Activated T-helper 2 cell treated with anti-CD3 and anti-CD28 coated beads, Interferon-gamma antibody, Interleukin-2, Interleukin-4, amounts not matched to agents 10 μg/mL and 5 μg/mL and 100 μg/mL, durations not matched to agents 14 hours and 24 hours and 36 hours (primary cell): ENCODE results near the gene BCAR3. TPM values are rescaled to one million over a fixed set of nuclear protein-coding genes. Genes with fewer than 3 reads are reported as not detected.

ENCODE experiments used
- DNase-seq: peaks from one replicate; pipeline ENCODE4 v3.0.0; 2021; ENCODE audit warnings: low spot score
- H3K27ac Mint-ChIP-seq: one replicate; pipeline ENCODE4 v1.8.0; 2021; ENCODE audit warnings: mixed read lengths
- H3K27me3 Mint-ChIP-seq: one replicate; pipeline ENCODE4 v1.8.0; 2021; ENCODE audit warnings: low read depth, mixed read lengths
- H3K36me3 Mint-ChIP-seq: one replicate; pipeline ENCODE4 v1.8.0; 2021; ENCODE audit warnings: low read depth, mixed read lengths
- H3K4me1 Mint-ChIP-seq: one replicate; pipeline ENCODE4 v1.8.0; 2021; ENCODE audit warnings: low read depth, mixed read lengths
- H3K4me3 Mint-ChIP-seq: one replicate; pipeline ENCODE4 v1.8.0; 2021; ENCODE audit warnings: low read depth, mild to moderate bottlenecking, moderate library complexity, mixed read lengths
- H3K9me3 Mint-ChIP-seq: one replicate; pipeline ENCODE4 v1.8.0; 2021; ENCODE audit warnings: mixed read lengths
- intact Hi-C: fragments of 100-400 bp; cut with micrococcal nuclease; formaldehyde crosslinking; loops from one replicate; pipeline ENCODE4 v1.15.1; 2023
- total RNA-seq: library from RNA; stranded (reverse); gene quantifications from 2 replicates; pipeline ENCODE4 v1.2.3, GENCODE V29; 2022

Gene BCAR3
- total RNA-seq, 1 donor from 2014 or later, result 9.4 TPM

- Mint-ChIP-seq H3K9me3 (no peaks in the 10 kb centered on the region), H3K27ac (no peak overlapping the region), H3K27me3 (peaks cover 32% of the 10 kb centered on the region), H3K4me3 (no peak overlapping the region), H3K4me1 (no peaks in the 10 kb centered on the region), H3K36me3 (no peaks in the 10 kb centered on the region)
- intact Hi-C loops, result no loop called here
- DNase-seq, result no peak
Observed at GRCh38 chr1:93525431-93525830, 156.2 kb downstream of the BCAR3 start.

GRCh38 chr1:93522721-93523120 is 158.9 kb downstream of the BCAR3 start:
- no peak for DNase-seq
- H3K27me3 Mint-ChIP-seq, result peaks cover 28% of the 10 kb centered on the region
- H3K36me3 Mint-ChIP-seq, result no peaks in the 10 kb centered on the region
- no peak overlapping the region for H3K27ac Mint-ChIP-seq
- H3K4me1 Mint-ChIP-seq, result no peaks in the 10 kb centered on the region
- intact Hi-C loops, result no loop called here
- no peak overlapping the region for H3K4me3 Mint-ChIP-seq
- no peaks in the 10 kb centered on the region for H3K9me3 Mint-ChIP-seq

- Mint-ChIP-seq H3K36me3 (no peaks in the 10 kb centered on the region), H3K4me3 (no peak overlapping the region), H3K27me3 (peaks cover 36% of the 10 kb centered on the region), H3K9me3 (no peaks in the 10 kb centered on the region), H3K27ac (no peak overlapping the region), H3K4me1 (no peaks in the 10 kb centered on the region)
- no peak for DNase-seq
- intact Hi-C loops, result no loop called here
Observed at GRCh38 chr1:93521618-93522017, 160.0 kb downstream of the BCAR3 start.

DNA sequence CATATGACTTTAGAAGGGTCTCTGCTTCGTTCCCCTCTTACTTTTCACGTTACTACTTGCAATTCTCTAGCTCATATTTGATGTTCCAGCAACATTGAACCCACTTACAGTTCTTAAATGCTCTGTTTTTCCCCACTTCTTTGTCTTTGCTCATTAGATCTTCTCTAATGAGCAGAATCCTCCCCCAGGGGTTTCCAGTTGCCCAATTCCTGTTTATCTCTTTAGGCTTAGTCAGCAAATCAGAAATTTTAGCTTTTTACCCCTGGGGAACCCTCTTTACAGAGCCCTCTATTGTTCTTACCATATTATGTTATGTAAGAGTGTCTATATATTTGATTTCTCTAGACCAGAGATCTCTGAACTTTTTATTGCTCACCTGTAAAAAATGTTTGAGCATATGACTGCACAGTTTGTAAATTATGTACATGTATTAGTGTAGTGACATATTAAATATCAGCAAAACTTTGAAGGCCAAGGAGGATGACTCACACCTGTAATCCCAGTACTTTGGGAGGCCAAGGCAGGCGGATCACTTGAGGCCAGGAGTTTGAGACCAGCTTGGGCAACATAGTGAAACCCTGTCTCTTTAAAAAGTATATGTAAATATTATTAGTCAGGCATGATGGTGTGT is 162.3 kb downstream of the BCAR3 start:
- no peak for DNase-seq
- Mint-ChIP-seq H3K4me1 (no peaks in the 10 kb centered on the region), H3K27ac (no peak overlapping the region), H3K9me3 (no peaks in the 10 kb centered on the region), H3K36me3 (no peaks in the 10 kb centered on the region), H3K4me3 (no peak overlapping the region), H3K27me3 (peaks cover 24% of the 10 kb centered on the region)
- intact Hi-C loops, result no loop called here

- no peak overlapping the region for H3K27ac Mint-ChIP-seq
- no peak overlapping the region for H3K4me3 Mint-ChIP-seq
- no peak for DNase-seq
- peaks cover 21% of the 10 kb centered on the region for H3K27me3 Mint-ChIP-seq
- no peaks in the 10 kb centered on the region for H3K4me1 Mint-ChIP-seq
- no peaks in the 10 kb centered on the region for H3K36me3 Mint-ChIP-seq
- no peaks in the 10 kb centered on the region for H3K9me3 Mint-ChIP-seq
- intact Hi-C loops, result no loop called here
Observed at GRCh38 chr1:93518516-93518915, 163.1 kb downstream of the BCAR3 start.

- H3K27me3 Mint-ChIP-seq, result peaks cover 15% of the 10 kb centered on the region
Observed at GRCh38 chr1:93516164-93516563, 165.5 kb downstream of the BCAR3 start.

More at GRCh38 chr1:93516164-93516563, 165.5 kb downstream of the BCAR3 start:
- Mint-ChIP-seq H3K4me3 (no peak overlapping the region), H3K36me3 (no peaks in the 10 kb centered on the region), H3K9me3 (no peaks in the 10 kb centered on the region), H3K4me1 (no peaks in the 10 kb centered on the region), H3K27ac (no peak overlapping the region)
- intact Hi-C loops, result no loop called here
- no peak for DNase-seq

Other genes starting within 250 kb of the BCAR3 start
- gene FNBP1L, start 233.7 kb downstream of the BCAR3 start, total RNA-seq, result 0.32 and 0.37 TPM in 2 replicates
- gene DNTTIP2, start 197.4 kb upstream of the BCAR3 start, total RNA-seq, result 80.7 and 85.5 TPM in 2 replicates
- gene GCLM, start 227.6 kb upstream of the BCAR3 start, total RNA-seq, result 18.1 and 20.5 TPM in 2 replicates